ENCODE measurements around the gene MTHFD2L.

Gene MTHFD2L

GRCh38 chr4:74148205-74148604 lies 9.7 kb upstream of the MTHFD2L start:
- no peaks in the 10 kb centered on the region for H3K4me1 Mint-ChIP-seq
- H3K27me3 Mint-ChIP-seq (ENCODE audit: low read depth) = peaks cover 8% of the 10 kb centered on the region
- H3K27ac Mint-ChIP-seq = no peak overlapping the region
- H3K36me3 Mint-ChIP-seq (ENCODE audit: low read depth) = no peaks in the 10 kb centered on the region
- TF ChIP-seq CTCF (IDR thresholded peaks at IDR 0.05; ENCODE audit: unreplicated experiment in 3 of 3) = no peak
- no peak overlapping the region for H3K4me3 Mint-ChIP-seq
- peaks cover 11% of the 10 kb centered on the region for H3K9me3 Mint-ChIP-seq

- H3K36me3 Mint-ChIP-seq (ENCODE audit: low read depth) = no peaks in the 10 kb centered on the region
- H3K27me3 Mint-ChIP-seq (ENCODE audit: low read depth) = peaks cover 4% of the 10 kb centered on the region
- no peaks in the 10 kb centered on the region for H3K9me3 Mint-ChIP-seq
- TF ChIP-seq CTCF (IDR thresholded peaks at IDR 0.05; ENCODE audit: unreplicated experiment in 3 of 3) = no peak
- no peak overlapping the region for H3K4me3 Mint-ChIP-seq
- H3K4me1 Mint-ChIP-seq = peaks cover 12% of the 10 kb centered on the region
- H3K27ac Mint-ChIP-seq = no peak overlapping the region
These were observed 5.1 kb upstream of the MTHFD2L start for GRCh38 chr4:74152836-74153235.

GRCh38 chr4:74156521-74156920 lies 1.4 kb upstream of the MTHFD2L start:
- H3K4me3 Mint-ChIP-seq = peak overlapping the region; percentile 86 to 90 (median 88)
- peaks cover 9% of the 10 kb centered on the region for H3K36me3 Mint-ChIP-seq (ENCODE audit: low read depth)
- H3K27ac Mint-ChIP-seq = peak overlapping the region; percentile 95 to 99 (median 99)
- no peak for TF ChIP-seq CTCF (IDR thresholded peaks at IDR 0.05; ENCODE audit: unreplicated experiment in 3 of 3)
- H3K4me1 Mint-ChIP-seq = peaks cover 33% of the 10 kb centered on the region
- peaks cover 4% of the 10 kb centered on the region for H3K27me3 Mint-ChIP-seq (ENCODE audit: low read depth)
- H3K9me3 Mint-ChIP-seq = no peaks in the 10 kb centered on the region

- H3K4me3 Mint-ChIP-seq = peak overlapping the region; percentile 86 to 90 (median 88)
- peaks cover 4% of the 10 kb centered on the region for H3K27me3 Mint-ChIP-seq (ENCODE audit: low read depth)
- H3K36me3 Mint-ChIP-seq (ENCODE audit: low read depth) = peaks cover 15% of the 10 kb centered on the region
- no peak for TF ChIP-seq CTCF (IDR thresholded peaks at IDR 0.05; ENCODE audit: unreplicated experiment in 3 of 3)
- H3K4me1 Mint-ChIP-seq = peaks cover 39% of the 10 kb centered on the region
- H3K27ac Mint-ChIP-seq = peak overlapping the region; percentile 95 to 99 (median 99)
- H3K9me3 Mint-ChIP-seq = no peaks in the 10 kb centered on the region
These were observed 764 bp upstream of the MTHFD2L start for GRCh38 chr4:74157154-74157553.

- Mint-ChIP-seq H3K27ac (peak overlapping the region; percentile 95 to 99 (median 97)), H3K4me3 (peak overlapping the region; percentile 86 to 93 (median 91)), H3K27me3 (ENCODE audit: low read depth) (no peaks in the 10 kb centered on the region), H3K4me1 (peaks cover 42% of the 10 kb centered on the region), H3K9me3 (no peaks in the 10 kb centered on the region), H3K36me3 (ENCODE audit: low read depth) (peaks cover 15% of the 10 kb centered on the region)
- no peak for TF ChIP-seq CTCF (IDR thresholded peaks at IDR 0.05; ENCODE audit: unreplicated experiment in 3 of 3)
These were observed 686 bp downstream of the MTHFD2L start for GRCh38 chr4:74158466-74159142.

- Mint-ChIP-seq H3K36me3 (ENCODE audit: low read depth) (peaks cover 15% of the 10 kb centered on the region), H3K27me3 (ENCODE audit: low read depth) (no peaks in the 10 kb centered on the region), H3K4me3 (peak overlapping the region; percentile 86 to 93 (median 91)), H3K27ac (peak overlapping the region; percentile 95 to 99 (median 97)), H3K9me3 (no peaks in the 10 kb centered on the region), H3K4me1 (peaks cover 42% of the 10 kb centered on the region)
- TF ChIP-seq CTCF (IDR thresholded peaks at IDR 0.05; ENCODE audit: unreplicated experiment in 3 of 3) = no peak
These were observed 1.3 kb downstream of the MTHFD2L start for GRCh38 chr4:74159143-74159709.
